Mucosa of descending colon (tissue), 3 donors: ENCODE results near the gene RRP9. TPM values are rescaled to one million over a fixed set of nuclear protein-coding genes. Genes with fewer than 3 reads are reported as not detected.

Source experiments
- ATAC-seq: fragments of 200-7000 bp; cut with Tn5 transposase; one replicate; pipeline ENCODE4 v1.9.1; 2020; ENCODE audit warnings: mild to moderate bottlenecking, moderate library complexity
- DNase-seq, 3 donors: peaks; one replicate each; pipeline ENCODE4 v3.0.0-alpha.2; 2020
- H3K36me3 ChIP-seq: fragments of 200-600 bp; one replicate; pipeline ENCODE4 v1.8.0; 2021; ENCODE audit warnings: low read depth, mild to moderate bottlenecking
- H3K4me1 ChIP-seq: fragments of 200-600 bp; one replicate; pipeline ENCODE4 v1.8.0; 2021; ENCODE audit warnings: low read depth, mild to moderate bottlenecking
- H3K4me3 ChIP-seq: fragments of 200-600 bp; one replicate; pipeline ENCODE4 v1.8.0; 2021; ENCODE audit warnings: mild to moderate bottlenecking
- H3K9me3 ChIP-seq: fragments of 200-600 bp; one replicate; pipeline ENCODE4 v1.8.0; 2021; ENCODE audit warnings: mild to moderate bottlenecking
- CTCF ChIP-seq: fragments of 200-600 bp; IDR thresholded peaks from one replicate; pipeline ENCODE4 v1.8.0; 2022; ENCODE audit warnings: antibody characterized with exemption, mild to moderate bottlenecking
- intact Hi-C, 2 donors: fragments of 100-400 bp; cut with DNase I in 1 of 2; cut with micrococcal nuclease in 1 of 2; formaldehyde crosslinking; loops; one replicate each; pipeline versions ENCODE4 v1.11.0 to v1.11.1; 2022; cut with DNase I, micrococcal nuclease
- total RNA-seq, 3 donors: library from RNA; stranded (reverse); fragmentation: NEBNext Ultra II Directional in 2 of 3; extraction: Animal tissue kit (Norgen Biotek cat#: 25700) in 2 of 3; gene quantifications; one replicate each; pipeline versions ENCODE4 v1.2.1 to v1.2.4, GENCODE V29; 2021 to 2023
- donor health status: DM: no; HTN: no; CAD: no; lungs with moderate emphysema.
- donor health status: DM: no; HTN: no; CAD: no.
- donor health status: DM: no; HTN: yes; CAD: no.

Gene RRP9
- total RNA-seq, 3 donors from 2014 or later, result 11.9 to 15.7 (median 15.3) TPM

- DNase-seq (no peak), ATAC-seq (no peak)
- TF ChIP-seq CTCF, result no peak
- Histone ChIP-seq H3K4me3 (no peak overlapping the region), H3K9me3 (no peaks in the 10 kb centered on the region), H3K4me1 (peaks cover 22% of the 10 kb centered on the region), H3K36me3 (peaks cover 9% of the 10 kb centered on the region)
- intact Hi-C loops, result no loop called here
These were observed 849 bp downstream of the RRP9 start for GRCh38 chr3:51940648-51941462.

GRCh38 chr3:51938780-51939425 lies 2.8 kb downstream of the RRP9 start:
- Histone ChIP-seq H3K4me1 (peaks cover 22% of the 10 kb centered on the region), H3K9me3 (no peaks in the 10 kb centered on the region), H3K4me3 (no peak overlapping the region), H3K36me3 (peaks cover 9% of the 10 kb centered on the region)
- no peak for ATAC-seq
- intact Hi-C loops, result no loop called here
- no peak for TF ChIP-seq CTCF
- DNase-seq, result no peak

GRCh38 chr3:51937611-51938450 lies 3.9 kb downstream of the RRP9 start:
- ATAC-seq, result no peak
- intact Hi-C loops, result no loop called here
- Histone ChIP-seq H3K4me3 (no peak overlapping the region), H3K9me3 (no peaks in the 10 kb centered on the region), H3K4me1 (peaks cover 17% of the 10 kb centered on the region), H3K36me3 (peaks cover 9% of the 10 kb centered on the region)
- TF ChIP-seq CTCF, result no peak
- DNase-seq, result no peak

- ATAC-seq (no peak), DNase-seq (no peak)
- intact Hi-C loops, result no loop called here
- H3K4me1 ChIP-seq, result peaks cover 12% of the 10 kb centered on the region
- H3K9me3 ChIP-seq, result no peaks in the 10 kb centered on the region
- no peak for TF ChIP-seq CTCF
- H3K4me3 ChIP-seq, result no peak overlapping the region
- peaks cover 8% of the 10 kb centered on the region for H3K36me3 ChIP-seq
These were observed 4.7 kb downstream of the RRP9 start for GRCh38 chr3:51937014-51937413.

GRCh38 chr3:51935886-51936755 lies 5.6 kb downstream of the RRP9 start:
- DNase-seq, result no peak
- Histone ChIP-seq H3K36me3 (peaks cover 4% of the 10 kb centered on the region), H3K4me1 (peaks cover 10% of the 10 kb centered on the region), H3K4me3 (no peak overlapping the region), H3K9me3 (no peaks in the 10 kb centered on the region)
- intact Hi-C loops, result no loop called here
- TF ChIP-seq CTCF, result no peak
- ATAC-seq, result no peak
